ENCODE results near the gene LARGE1. TPM values are rescaled to one million over a fixed set of nuclear protein-coding genes. Genes with fewer than 3 reads are reported as not detected.
A peak's percentile ranks its signal among the peaks of the same experiment; 100 is the strongest.

The LARGE1 gene
- total and polyA plus RNA-seq, 2 of the 13 experiments (the other 11 are each of a cell fraction or from before 2014, with no cell fraction given): 8.4 to 11.0 TPM

DNA sequence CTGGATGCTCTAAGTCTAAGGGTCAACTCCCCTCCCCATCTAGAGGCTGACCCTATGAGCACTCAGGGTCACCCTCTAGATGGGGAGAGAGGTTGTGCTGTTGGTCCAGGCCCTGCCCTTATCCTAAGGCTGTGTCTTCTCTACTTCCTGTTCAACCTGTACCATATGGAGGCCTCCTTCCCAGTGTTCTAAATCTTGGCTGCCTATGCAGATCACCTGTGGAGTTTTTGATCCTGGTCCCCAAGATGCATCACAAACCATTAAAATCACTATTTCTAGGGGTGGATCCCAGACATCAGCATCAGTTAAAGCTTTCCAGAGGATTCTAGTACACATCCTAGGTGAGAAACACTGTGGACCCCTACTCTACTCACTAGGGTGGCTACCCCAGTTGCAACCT, 26.2 kb downstream of the LARGE1 start:
- H3K79me2 ChIP-seq (ENCODE audit: insufficient read depth, low read length): peaks cover 14% of the 10 kb centered on the region
- no peak overlapping the region for H3K27ac ChIP-seq (ENCODE audit: extremely low read length, insufficient read depth, low read length)

More for the DNA sequence above, 26.2 kb downstream of the LARGE1 start:
- ChIA-PET CTCF (ENCODE audit: low intra/inter-chr PET ratio, low total read pairs) (no interaction called here), POLR2A (no interaction called here)
- H3K9ac ChIP-seq (ENCODE audit: insufficient read depth, low read depth, low read length): no peak overlapping the region
- FAIRE-seq: no peak
- H4K20me1 ChIP-seq (ENCODE audit: insufficient read depth, low read length): no peaks in the 10 kb centered on the region; the same call in 1 of the 2 replicates
- no peaks in the 10 kb centered on the region for H3K36me3 ChIP-seq (replicated peaks in 1 of 2; ENCODE audit: control insufficient read depth in 1 of 2, insufficient read depth in 2 of 2, low read length in 2 of 2)
- H3K4me3 ChIP-seq (replicated peaks in 1 of 3; ENCODE audit: insufficient read depth in 1 of 3, low read depth in 2 of 3, low read length in 3 of 3): no peak overlapping the region
- H3K4me1 ChIP-seq (ENCODE audit: insufficient read depth, low read length): peaks cover 26% of the 10 kb centered on the region
- in situ Hi-C loops (cut with HindIII; ENCODE audit: extremely low pct_ligation_motif_present, low pct_unique_long_range_greater_than_20kb) (no loop called here), intact Hi-C loops (cut with micrococcal nuclease; ENCODE audit: unreplicated experiment) (no loop called here)
- TF ChIP-seq ELF1 (CRISPR knock-in tag; IDR thresholded peaks at IDR 0.05) (no peak), GLI4 (CRISPR knock-in tag; IDR thresholded peaks at IDR 0.05; ENCODE audit: borderline replicate concordance) (no peak), MZF1 (CRISPR knock-in tag; IDR thresholded peaks at IDR 0.05; ENCODE audit: borderline replicate concordance) (no peak), CENPX (CRISPR knock-in tag; IDR thresholded peaks at IDR 0.05) (no peak), JUND (CRISPR knock-in tag; IDR thresholded peaks at IDR 0.05) (no peak), CCDC6 (CRISPR knock-in tag; IDR thresholded peaks at IDR 0.05) (no peak), ZNF816 (CRISPR knock-in tag; IDR thresholded peaks at IDR 0.05; ENCODE audit: borderline replicate concordance) (no peak), ZNF678 (CRISPR knock-in tag; IDR thresholded peaks at IDR 0.05) (no peak), HES4 (CRISPR knock-in tag; IDR thresholded peaks at IDR 0.05; ENCODE audit: borderline replicate concordance) (no peak), ZNF704 (CRISPR knock-in tag; IDR thresholded peaks at IDR 0.05; ENCODE audit: borderline replicate concordance) (no peak), U2AF2 (IDR thresholded peaks at IDR 0.05; ENCODE audit: low read depth, low read length) (no peak), ZSCAN30 (CRISPR knock-in tag; IDR thresholded peaks at IDR 0.05) (no peak), POLR2AphosphoS5 (IDR thresholded peaks at IDR 0.05; ENCODE audit: low read depth, low read length) (no peak), ZBTB7A (CRISPR knock-in tag; IDR thresholded peaks at IDR 0.05) (no peak), RERE (CRISPR knock-in tag; IDR thresholded peaks at IDR 0.05; ENCODE audit: low read depth) (no peak), PHB2 (IDR thresholded peaks at IDR 0.05; ENCODE audit: partially characterized antibody) (no peak), ZNF879 (CRISPR knock-in tag; IDR thresholded peaks at IDR 0.05) (no peak), ZNF17 (CRISPR knock-in tag; IDR thresholded peaks at IDR 0.05) (no peak)
- TF ChIP-seq, protein P1, sequence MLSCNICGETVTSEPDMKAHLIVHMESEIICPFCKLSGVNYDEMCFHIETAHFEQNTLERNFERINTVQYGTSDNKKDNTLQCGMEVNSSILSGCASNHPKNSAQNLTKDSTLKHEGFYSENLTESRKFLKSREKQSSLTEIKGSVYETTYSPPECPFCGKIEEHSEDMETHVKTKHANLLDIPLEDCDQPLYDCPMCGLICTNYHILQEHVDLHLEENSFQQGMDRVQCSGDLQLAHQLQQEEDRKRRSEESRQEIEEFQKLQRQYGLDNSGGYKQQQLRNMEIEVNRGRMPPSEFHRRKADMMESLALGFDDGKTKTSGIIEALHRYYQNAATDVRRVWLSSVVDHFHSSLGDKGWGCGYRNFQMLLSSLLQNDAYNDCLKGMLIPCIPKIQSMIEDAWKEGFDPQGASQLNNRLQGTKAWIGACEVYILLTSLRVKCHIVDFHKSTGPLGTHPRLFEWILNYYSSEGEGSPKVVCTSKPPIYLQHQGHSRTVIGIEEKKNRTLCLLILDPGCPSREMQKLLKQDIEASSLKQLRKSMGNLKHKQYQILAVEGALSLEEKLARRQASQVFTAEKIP (CRISPR knock-in tag; IDR thresholded peaks at IDR 0.05; ENCODE audit: borderline replicate concordance): no peak
- H3K9me3 ChIP-seq (ENCODE audit: low read length): no peaks in the 10 kb centered on the region
- H3K4me2 ChIP-seq (ENCODE audit: low read depth, low read length): peak overlapping the region; percentile 28
- BruUV-seq (replicated peaks): no TSS peak
- no peaks in the 10 kb centered on the region for H3K27me3 ChIP-seq (ENCODE audit: control insufficient read depth in 1 of 2, insufficient read depth in 2 of 2, low read length in 2 of 2)
- no peak for ATAC-seq
- no peak for DNase-seq (ENCODE audit: low spot score)
- no peak overlapping the region for H2AFZ ChIP-seq (ENCODE audit: low read length)
